K562 (cell line): ENCODE measurements around the gene PDE12. TPM values are rescaled to one million over a fixed set of nuclear protein-coding genes. Genes with fewer than 3 reads are reported as not detected.

Experiments used
- ATAC-seq: fragments of 200-7000 bp; cut with Tn5 transposase; 3 replicates; pipeline ENCODE4 v1.9.1; 2020; ENCODE audit warnings: moderate library complexity
- BruUV-seq: library from RNA; stranded (reverse); fragments of 400-500 nt; replicated peaks from 2 replicates; lab custom pipeline; 2021; lab: Mats Ljungman, UMichigan
- CTCF ChIA-PET: fragments of 300-600 bp; formaldehyde crosslinking; extraction: SDS; loops from one replicate; lab custom pipeline; 2021; ENCODE audit warnings: low intra/inter-chr PET ratio; lab: Yijun Ruan, JAX
- POLR2A ChIA-PET: fragments of 300-600, 350-650 bp; sonication (Branson Sonifier 250); formaldehyde crosslinking; extraction: SDS; loops from one replicate; lab custom pipeline; 2021; ENCODE audit warnings: antibody characterized with exemption, inconsistent platforms; lab: Yijun Ruan, JAX
- DNase-seq, 4 experiments: peaks; one replicate each; pipeline versions ENCODE4 v3.0.0 to v3.0.0-alpha.2; 2011 to 2018; ENCODE audit warnings: low spot score in 3 of 4, mixed read lengths in 3 of 4; ENCODE audit errors: extremely low read depth in 1 of 4
- FAIRE-seq: peaks from 2 replicates; lab custom pipeline; 2011; peaks lifted over from hg19 to GRCh38; lab: Jason Lieb, UNC
- H2AFZ ChIP-seq: 2 replicates; pipeline ENCODE4 v1.6.0; 2011; ENCODE audit warnings: low read depth, low read length, control low read depth, inconsistent platforms
- H3K27ac ChIP-seq: fragments of 200-600 bp; 3 replicates; pipeline ENCODE4 v1.8.0; 2011; ENCODE audit warnings: low read depth, mild to moderate bottlenecking, control low read depth, inconsistent platforms, low read length, moderate library complexity, mixed read lengths; ENCODE audit errors: extremely low read depth
- H3K27me3 ChIP-seq, 2 experiments: fragments of 300-600 bp in 1 of 2; 2 replicates in 1 of 2; 3 replicates in 1 of 2; pipeline versions ENCODE4 v1.6.0 to v1.8.0; 2011; ENCODE audit warnings: inconsistent platforms in 2 of 2, low read length in 2 of 2, mild to moderate bottlenecking in 1 of 2, mixed read lengths in 1 of 2, moderate library complexity in 1 of 2; ENCODE audit not compliant: control insufficient read depth in 2 of 2, insufficient read depth in 2 of 2
- H3K36me3 ChIP-seq: fragments of 300-600 bp; 3 replicates; pipeline ENCODE4 v1.8.0; 2011; ENCODE audit warnings: mild to moderate bottlenecking, low read length, inconsistent platforms; ENCODE audit not compliant: control insufficient read depth, insufficient read depth
- H3K4me1 ChIP-seq, 2 experiments: fragments of 200-600 bp in 1 of 2; replicated peaks in 1 of 2; 2 replicates in 1 of 2; 3 replicates in 1 of 2; pipeline versions ENCODE4 v1.5.1 to v1.8.0; 2011; ENCODE audit warnings: inconsistent platforms in 2 of 2, low read length in 2 of 2, mild to moderate bottlenecking in 1 of 2, mixed read lengths in 1 of 2, moderate library complexity in 1 of 2; ENCODE audit not compliant: control insufficient read depth in 2 of 2, insufficient read depth in 2 of 2
- H3K4me2 ChIP-seq: 2 replicates; pipeline ENCODE4 v1.6.1; 2011; ENCODE audit warnings: low read length, control low read depth, inconsistent platforms, mixed read lengths; ENCODE audit not compliant: insufficient read depth
- H3K4me3 ChIP-seq: fragments of 200-600 bp; sonication (generic), shearing (Covaris generic); 2 replicates; pipeline ENCODE4 v1.5.1; 2016; ENCODE audit warnings: control low read depth, inconsistent platforms
- H3K79me2 ChIP-seq: fragments of 200-600 bp; 3 replicates; pipeline ENCODE4 v1.8.0; 2011; ENCODE audit warnings: low read length, inconsistent platforms; ENCODE audit not compliant: control insufficient read depth, insufficient read depth
- H3K9ac ChIP-seq, 2 experiments: 2 replicates each; pipeline versions ENCODE4 v1.6.0 to v1.6.1; 2011; ENCODE audit warnings: low read depth in 2 of 2, low read length in 2 of 2, control low read depth in 1 of 2, inconsistent platforms in 1 of 2, mild to moderate bottlenecking in 1 of 2, mixed read lengths in 1 of 2; ENCODE audit not compliant: insufficient read depth in 1 of 2
- H3K9me1 ChIP-seq: one replicate; pipeline ENCODE4 v1.6.0; 2011; ENCODE audit warnings: inconsistent platforms, mild to moderate bottlenecking, low read length, moderate library complexity; ENCODE audit not compliant: control insufficient read depth, insufficient read depth
- H3K9me3 ChIP-seq: replicated peaks from 2 replicates; pipeline ENCODE4 v1.5.1; 2011; ENCODE audit warnings: low read depth, low read length, inconsistent platforms; ENCODE audit not compliant: control insufficient read depth, insufficient read depth
- H4K20me1 ChIP-seq: replicated peaks from 2 replicates; pipeline ENCODE4 v1.6.1; 2011; ENCODE audit warnings: low read length, inconsistent platforms, mixed read lengths; ENCODE audit not compliant: control insufficient read depth, insufficient read depth
- DIDO1 ChIP-seq: fragments of 450-650 bp; IDR thresholded peaks from 2 replicates; pipeline ENCODE4 v1.6.1; 2016; ENCODE audit warnings: low read depth, missing biosample characterization, missing genetic modification characterization
- ILK ChIP-seq: fragments of 450-650 bp; IDR thresholded peaks from 2 replicates; pipeline ENCODE4 v1.6.1; 2016; ENCODE audit warnings: missing genetic modification characterization, low read depth, mild to moderate bottlenecking, missing compliant biosample characterization, moderate library complexity, borderline replicate concordance
- KLF1 ChIP-seq: fragments of 450-650 bp; IDR thresholded peaks from 2 replicates; pipeline ENCODE4 v1.6.1; 2016; ENCODE audit warnings: missing genetic modification characterization, missing compliant biosample characterization
- ZNF347 ChIP-seq: fragments of 450-650 bp; formaldehyde crosslinking; IDR thresholded peaks from 2 replicates; pipeline ENCODE4 v1.4.0; 2020; ENCODE audit warnings: low read depth, mild to moderate bottlenecking, moderate library complexity
- ZNF436 ChIP-seq: fragments of 250-450, 450-650 bp; sonication (Bioruptor Pico); formaldehyde crosslinking; IDR thresholded peaks from 2 replicates; pipeline ENCODE4 v1.7.0; 2020; ENCODE audit warnings: mild to moderate bottlenecking
- WGBS: fragments of 100-300 bp; shearing (Covaris generic); methylation state at CpG from one replicate; pipeline ENCODE4 v1.1.6; 2016; ENCODE audit warnings: low coverage, mixed read lengths; ENCODE audit not compliant: insufficient coverage; ENCODE audit errors: missing lambda C conversion rate; 5-methylcytosine and 5-hydroxymethylcytosine counted together
- in situ Hi-C: fragments of 300-500 bp; cut with MboI; formaldehyde crosslinking; loops from 4 replicates; pipeline ENCODE4 v1.15.0; 2018; ENCODE audit warnings: inconsistent platforms, mixed read lengths
- intact Hi-C: fragments of 100-400 bp; cut with micrococcal nuclease; formaldehyde crosslinking; loops from 2 replicates; pipeline ENCODE4 v1.14.2; 2022
- polyA plus RNA-seq, 8 experiments: library from polyadenylated mRNA; depleted of rRNA in 4 of 8; stranded (reverse) in 5 of 8; unstranded in 3 of 8; fragments of >200 nt; fragmentation: Nextera tagmentation in 2 of 8; fragmentation: Illumina TruSeq in 1 of 8; extraction: Ambion mirVana in 2 of 8; extraction: Trizol in 1 of 8; gene quantifications; 2 replicates each; pipeline versions ENCODE4 v1.2.1 to v1.2.3, GENCODE V29; 2011 to 2014; ENCODE audit warnings: inconsistent platforms in 1 of 8, missing spikeins in 1 of 8
- total RNA-seq, 7 experiments: library from RNA; depleted of rRNA in 6 of 7; stranded (reverse); fragments of >200 nt in 6 of 7; fragmentation: Illumina TruSeq in 2 of 7; extraction: Trizol in 2 of 7; gene quantifications; 2 replicates each; pipeline versions ENCODE4 v1.2.1 to v1.2.3, GENCODE V29; 2011 to 2021; ENCODE audit warnings: low replicate concordance in 1 of 7
- TF ChIP-seq, protein P1 (sequence below): fragments of 250-450 bp; sonication (Bioruptor Pico); IDR thresholded peaks from 2 replicates; pipeline ENCODE4 v1.4.0; 2020; ENCODE audit warnings: mild to moderate bottlenecking, moderate library complexity, borderline replicate concordance
- TF ChIP-seq, protein P2 (sequence below), 2 experiments: fragments of 450-650 bp; IDR thresholded peaks; 2 replicates each; pipeline ENCODE4 v1.6.1; 2016
- TF ChIP-seq, protein P3 (sequence below): IDR thresholded peaks from 3 replicates; pipeline ENCODE4 v1.6.1; 2011; ENCODE audit warnings: borderline replicate concordance, mild to moderate bottlenecking, moderate library complexity; ENCODE audit not compliant: insufficient read length; ENCODE audit errors: extremely low read depth
- TF ChIP-seq, protein P4 (sequence below): fragments of 250-450 bp; sonication (Bioruptor Pico); IDR thresholded peaks from 2 replicates; pipeline ENCODE4 v1.5.0; 2021

The PDE12 gene
- total and polyA plus RNA-seq, 9 of the 15 experiments (the other 6 are each of a cell fraction or from before 2014, with no cell fraction given), result 2.1 to 20.5 (median 10.0) TPM

DNA sequence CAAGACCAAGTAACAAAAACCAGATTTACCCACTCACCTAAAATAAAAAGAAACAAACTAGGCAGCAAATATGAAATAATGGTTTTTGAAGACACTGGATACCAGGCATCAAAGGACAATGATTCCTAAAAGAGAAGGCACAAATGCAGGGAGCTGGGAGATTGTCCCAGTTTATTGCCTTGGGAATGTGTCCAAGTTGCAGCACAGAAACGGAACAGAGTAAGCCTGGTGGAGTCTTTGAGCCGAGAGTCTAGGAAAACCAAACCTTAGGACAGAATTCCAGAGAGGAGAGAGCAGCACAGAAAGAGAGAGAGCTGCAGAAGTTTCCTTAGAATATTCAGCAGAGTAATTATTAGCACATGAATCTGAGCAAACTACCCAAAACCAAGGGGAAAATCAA lies 48.9 kb downstream of the PDE12 start:
- no peak for FAIRE-seq
- POLR2A ChIA-PET, result no interaction called here
- no TSS peak for BruUV-seq

More for the DNA sequence above, 48.9 kb downstream of the PDE12 start:
- intact Hi-C loops, result no loop called here
- H3K79me2 ChIP-seq, result no peaks in the 10 kb centered on the region
- no peak for ATAC-seq
- H3K36me3 ChIP-seq, result peaks cover 3% of the 10 kb centered on the region; the same call in 2 of the 3 replicates
- no peak overlapping the region for H3K9ac ChIP-seq
- no peak overlapping the region for H3K4me3 ChIP-seq
- CTCF ChIA-PET, result no interaction called here
- no peaks in the 10 kb centered on the region for H3K9me1 ChIP-seq
- no peak overlapping the region for H3K27ac ChIP-seq
- H2AFZ ChIP-seq, result no peak overlapping the region
- TF ChIP-seq KLF1 (tag) (no peak), ZNF347 (CRISPR knock-in tag) (no peak), DIDO1 (tag) (no peak), ZNF436 (CRISPR knock-in tag) (no peak), ILK (tag) (no peak)
- TF ChIP-seq, protein P1, sequence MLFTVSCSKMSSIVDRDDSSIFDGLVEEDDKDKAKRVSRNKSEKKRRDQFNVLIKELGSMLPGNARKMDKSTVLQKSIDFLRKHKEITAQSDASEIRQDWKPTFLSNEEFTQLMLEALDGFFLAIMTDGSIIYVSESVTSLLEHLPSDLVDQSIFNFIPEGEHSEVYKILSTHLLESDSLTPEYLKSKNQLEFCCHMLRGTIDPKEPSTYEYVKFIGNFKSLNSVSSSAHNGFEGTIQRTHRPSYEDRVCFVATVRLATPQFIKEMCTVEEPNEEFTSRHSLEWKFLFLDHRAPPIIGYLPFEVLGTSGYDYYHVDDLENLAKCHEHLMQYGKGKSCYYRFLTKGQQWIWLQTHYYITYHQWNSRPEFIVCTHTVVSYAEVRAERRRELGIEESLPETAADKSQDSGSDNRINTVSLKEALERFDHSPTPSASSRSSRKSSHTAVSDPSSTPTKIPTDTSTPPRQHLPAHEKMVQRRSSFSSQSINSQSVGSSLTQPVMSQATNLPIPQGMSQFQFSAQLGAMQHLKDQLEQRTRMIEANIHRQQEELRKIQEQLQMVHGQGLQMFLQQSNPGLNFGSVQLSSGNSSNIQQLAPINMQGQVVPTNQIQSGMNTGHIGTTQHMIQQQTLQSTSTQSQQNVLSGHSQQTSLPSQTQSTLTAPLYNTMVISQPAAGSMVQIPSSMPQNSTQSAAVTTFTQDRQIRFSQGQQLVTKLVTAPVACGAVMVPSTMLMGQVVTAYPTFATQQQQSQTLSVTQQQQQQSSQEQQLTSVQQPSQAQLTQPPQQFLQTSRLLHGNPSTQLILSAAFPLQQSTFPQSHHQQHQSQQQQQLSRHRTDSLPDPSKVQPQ (CRISPR knock-in tag), result no peak
- TF ChIP-seq, protein P2, sequence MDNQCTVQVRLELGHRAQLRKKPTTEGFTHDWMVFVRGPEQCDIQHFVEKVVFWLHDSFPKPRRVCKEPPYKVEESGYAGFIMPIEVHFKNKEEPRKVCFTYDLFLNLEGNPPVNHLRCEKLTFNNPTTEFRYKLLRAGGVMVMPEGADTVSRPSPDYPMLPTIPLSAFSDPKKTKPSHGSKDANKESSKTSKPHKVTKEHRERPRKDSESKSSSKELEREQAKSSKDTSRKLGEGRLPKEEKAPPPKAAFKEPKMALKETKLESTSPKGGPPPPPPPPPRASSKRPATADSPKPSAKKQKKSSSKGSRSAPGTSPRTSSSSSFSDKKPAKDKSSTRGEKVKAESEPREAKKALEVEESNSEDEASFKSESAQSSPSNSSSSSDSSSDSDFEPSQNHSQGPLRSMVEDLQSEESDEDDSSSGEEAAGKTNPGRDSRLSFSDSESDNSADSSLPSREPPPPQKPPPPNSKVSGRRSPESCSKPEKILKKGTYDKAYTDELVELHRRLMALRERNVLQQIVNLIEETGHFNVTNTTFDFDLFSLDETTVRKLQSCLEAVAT (IDR thresholded peaks at IDR 0.05), result no peak
- TF ChIP-seq, protein P3, sequence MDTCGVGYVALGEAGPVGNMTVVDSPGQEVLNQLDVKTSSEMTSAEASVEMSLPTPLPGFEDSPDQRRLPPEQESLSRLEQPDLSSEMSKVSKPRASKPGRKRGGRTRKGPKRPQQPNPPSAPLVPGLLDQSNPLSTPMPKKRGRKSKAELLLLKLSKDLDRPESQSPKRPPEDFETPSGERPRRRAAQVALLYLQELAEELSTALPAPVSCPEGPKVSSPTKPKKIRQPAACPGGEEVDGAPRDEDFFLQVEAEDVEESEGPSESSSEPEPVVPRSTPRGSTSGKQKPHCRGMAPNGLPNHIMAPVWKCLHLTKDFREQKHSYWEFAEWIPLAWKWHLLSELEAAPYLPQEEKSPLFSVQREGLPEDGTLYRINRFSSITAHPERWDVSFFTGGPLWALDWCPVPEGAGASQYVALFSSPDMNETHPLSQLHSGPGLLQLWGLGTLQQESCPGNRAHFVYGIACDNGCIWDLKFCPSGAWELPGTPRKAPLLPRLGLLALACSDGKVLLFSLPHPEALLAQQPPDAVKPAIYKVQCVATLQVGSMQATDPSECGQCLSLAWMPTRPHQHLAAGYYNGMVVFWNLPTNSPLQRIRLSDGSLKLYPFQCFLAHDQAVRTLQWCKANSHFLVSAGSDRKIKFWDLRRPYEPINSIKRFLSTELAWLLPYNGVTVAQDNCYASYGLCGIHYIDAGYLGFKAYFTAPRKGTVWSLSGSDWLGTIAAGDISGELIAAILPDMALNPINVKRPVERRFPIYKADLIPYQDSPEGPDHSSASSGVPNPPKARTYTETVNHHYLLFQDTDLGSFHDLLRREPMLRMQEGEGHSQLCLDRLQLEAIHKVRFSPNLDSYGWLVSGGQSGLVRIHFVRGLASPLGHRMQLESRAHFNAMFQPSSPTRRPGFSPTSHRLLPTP, result no peak
- TF ChIP-seq, protein P4, sequence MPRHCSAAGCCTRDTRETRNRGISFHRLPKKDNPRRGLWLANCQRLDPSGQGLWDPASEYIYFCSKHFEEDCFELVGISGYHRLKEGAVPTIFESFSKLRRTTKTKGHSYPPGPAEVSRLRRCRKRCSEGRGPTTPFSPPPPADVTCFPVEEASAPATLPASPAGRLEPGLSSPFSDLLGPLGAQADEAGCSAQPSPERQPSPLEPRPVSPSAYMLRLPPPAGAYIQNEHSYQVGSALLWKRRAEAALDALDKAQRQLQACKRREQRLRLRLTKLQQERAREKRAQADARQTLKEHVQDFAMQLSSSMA, result no peak
- 65% methylated on average over 2 of the region's 2 CpGs for WGBS
- no peaks in the 10 kb centered on the region for H3K27me3 ChIP-seq
- peaks cover 3% of the 10 kb centered on the region; the same call in 1 of the 2 replicates for H3K9me3 ChIP-seq
- no peak overlapping the region for H3K4me2 ChIP-seq
- H4K20me1 ChIP-seq, result no peaks in the 10 kb centered on the region
- H3K4me1 ChIP-seq, result peaks cover under 1 to 6% of the 10 kb centered on the region in 2 experiments; a peak in 3 of 5 replicates
- in situ Hi-C loops, result no loop called here
- no peak for DNase-seq
